BE2C (cell line): Measurements from ENCODE around the gene MAN2B2.

ENCODE experiments used
- DNase-seq: peaks from one replicate; pipeline ENCODE4 v3.0.0-alpha.2; 2020
- H3K27me3 ChIP-seq: fragments of 250-450 bp; sonication (Bioruptor Pico); 2 replicates; pipeline ENCODE4 v1.5.1; 2020; ENCODE audit warnings: mild to moderate bottlenecking
- H3K36me3 ChIP-seq: fragments of 250-450 bp; sonication (Bioruptor Pico); 2 replicates; pipeline ENCODE4 v1.5.1; 2020; ENCODE audit warnings: mild to moderate bottlenecking
- H3K4me1 ChIP-seq: fragments of 250-450 bp; sonication (Bioruptor Pico); 2 replicates; pipeline ENCODE4 v1.5.1; 2020
- H3K4me3 ChIP-seq: 2 replicates; pipeline ENCODE4 v1.5.1; 2011; ENCODE audit warnings: low read depth, low read length
- H3K9me3 ChIP-seq: fragments of 250-450 bp; sonication (Bioruptor Pico); 2 replicates; pipeline ENCODE4 v1.5.1; 2020
- TF ChIP-seq, protein P1 (sequence below): IDR thresholded peaks from 2 replicates; pipeline ENCODE4 v1.5.1; 2012; ENCODE audit warnings: mild to moderate bottlenecking, low read depth, low read length

Gene MAN2B2

DNA sequence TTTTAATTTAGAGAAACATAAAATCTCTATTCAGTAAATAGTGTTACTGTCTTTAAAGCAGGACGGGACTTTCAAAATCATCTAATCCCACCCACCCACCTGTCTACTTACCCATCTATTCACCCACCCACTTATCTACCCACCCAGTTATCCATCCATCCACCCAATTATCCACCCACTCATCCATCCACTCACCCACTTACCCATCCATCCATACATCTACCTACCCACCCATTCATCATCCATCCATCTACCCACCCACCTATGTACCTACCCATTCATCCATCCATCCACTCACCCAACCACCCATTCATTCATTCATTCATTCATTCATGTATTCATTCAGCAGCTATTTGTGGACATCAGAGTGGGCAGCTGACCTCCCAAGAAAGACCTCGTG, 30.6 kb downstream of the MAN2B2 start:
- Histone ChIP-seq H3K4me1 (no peaks in the 10 kb centered on the region), H3K36me3 (no peaks in the 10 kb centered on the region; the same call in 1 of the 2 replicates), H3K9me3 (no peaks in the 10 kb centered on the region), H3K4me3 (no peak overlapping the region), H3K27me3 (no peaks in the 10 kb centered on the region)
- DNase-seq, result no peak
- TF ChIP-seq, protein P1, sequence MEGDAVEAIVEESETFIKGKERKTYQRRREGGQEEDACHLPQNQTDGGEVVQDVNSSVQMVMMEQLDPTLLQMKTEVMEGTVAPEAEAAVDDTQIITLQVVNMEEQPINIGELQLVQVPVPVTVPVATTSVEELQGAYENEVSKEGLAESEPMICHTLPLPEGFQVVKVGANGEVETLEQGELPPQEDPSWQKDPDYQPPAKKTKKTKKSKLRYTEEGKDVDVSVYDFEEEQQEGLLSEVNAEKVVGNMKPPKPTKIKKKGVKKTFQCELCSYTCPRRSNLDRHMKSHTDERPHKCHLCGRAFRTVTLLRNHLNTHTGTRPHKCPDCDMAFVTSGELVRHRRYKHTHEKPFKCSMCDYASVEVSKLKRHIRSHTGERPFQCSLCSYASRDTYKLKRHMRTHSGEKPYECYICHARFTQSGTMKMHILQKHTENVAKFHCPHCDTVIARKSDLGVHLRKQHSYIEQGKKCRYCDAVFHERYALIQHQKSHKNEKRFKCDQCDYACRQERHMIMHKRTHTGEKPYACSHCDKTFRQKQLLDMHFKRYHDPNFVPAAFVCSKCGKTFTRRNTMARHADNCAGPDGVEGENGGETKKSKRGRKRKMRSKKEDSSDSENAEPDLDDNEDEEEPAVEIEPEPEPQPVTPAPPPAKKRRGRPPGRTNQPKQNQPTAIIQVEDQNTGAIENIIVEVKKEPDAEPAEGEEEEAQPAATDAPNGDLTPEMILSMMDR, result no peak

DNA sequence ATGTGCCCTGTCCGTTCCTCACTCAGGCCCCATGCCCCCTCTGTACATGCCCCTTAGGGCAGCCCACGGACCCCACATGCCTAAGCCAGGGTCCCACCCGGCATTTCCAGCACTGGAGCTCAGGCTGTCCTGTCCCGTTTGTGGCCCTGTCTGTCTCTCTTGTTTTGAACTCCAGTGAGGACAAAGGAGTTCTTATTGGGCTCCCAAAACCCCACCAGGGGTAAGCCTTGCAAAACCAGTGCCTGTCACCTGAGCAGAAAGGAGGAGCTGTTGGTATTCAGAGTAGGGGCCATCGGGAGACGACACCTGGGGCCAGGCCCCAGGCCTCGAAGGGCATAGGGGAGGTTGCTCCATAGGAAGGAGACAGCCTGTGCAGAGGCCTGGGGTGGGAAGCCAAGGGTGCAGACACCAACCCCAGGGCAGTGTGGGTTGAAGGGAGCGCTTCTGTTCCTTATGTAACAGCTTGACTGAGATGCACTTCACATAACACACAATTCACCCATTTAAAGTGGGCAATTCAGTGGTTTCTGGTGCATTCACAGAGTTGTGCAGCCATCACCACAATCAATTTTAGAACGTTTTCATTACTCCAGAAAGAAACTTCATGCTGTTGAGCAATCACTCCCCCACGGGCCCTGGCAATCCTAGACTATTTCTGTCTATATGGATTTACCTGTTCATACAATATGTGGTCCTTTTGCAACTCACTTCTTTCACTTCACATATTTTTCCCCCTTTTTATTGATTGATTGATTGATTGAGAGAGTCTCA, 31.7 kb downstream of the MAN2B2 start:
- Histone ChIP-seq H3K4me3 (no peak overlapping the region), H3K36me3 (no peaks in the 10 kb centered on the region; the same call in 1 of the 2 replicates), H3K27me3 (no peaks in the 10 kb centered on the region), H3K4me1 (no peaks in the 10 kb centered on the region), H3K9me3 (no peaks in the 10 kb centered on the region)
- TF ChIP-seq, protein P1, result no peak
- DNase-seq, result no peak

DNA sequence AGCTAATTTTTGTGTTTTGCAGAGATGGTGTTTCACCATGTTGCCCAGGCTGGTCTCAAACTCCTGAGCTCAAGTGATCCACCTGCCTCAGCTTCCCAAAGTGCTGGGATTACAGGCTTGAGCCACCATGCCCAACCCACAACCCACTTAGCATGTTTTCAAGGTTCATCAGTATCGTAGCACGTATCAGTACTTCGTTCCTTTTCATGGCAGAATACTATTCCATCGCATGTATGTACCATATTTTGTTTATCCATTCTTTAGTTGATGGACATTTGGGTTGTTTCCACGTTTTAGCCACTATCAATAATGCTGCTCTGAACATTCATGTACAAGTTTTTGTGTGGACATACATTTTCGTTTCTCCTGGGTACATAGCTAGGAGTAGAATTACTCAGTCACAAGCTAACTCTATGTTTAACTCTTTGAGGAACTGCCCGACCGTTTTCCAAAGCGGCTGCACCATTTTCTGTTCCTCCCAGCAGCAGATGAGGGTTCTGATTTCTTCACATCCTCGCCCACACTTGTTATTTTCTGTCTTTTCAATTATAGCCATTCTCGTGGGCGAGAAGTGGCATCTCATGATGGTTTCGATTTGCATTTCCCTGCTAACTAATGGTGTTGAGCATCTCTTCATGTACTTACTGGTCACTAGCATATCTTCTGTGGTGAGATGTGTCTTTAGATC, 32.5 kb downstream of the MAN2B2 start:
- no peaks in the 10 kb centered on the region for H3K4me1 ChIP-seq
- H3K9me3 ChIP-seq, result no peaks in the 10 kb centered on the region
- H3K36me3 ChIP-seq, result no peaks in the 10 kb centered on the region; the same call in 1 of the 2 replicates
- no peak for DNase-seq
- no peak overlapping the region for H3K4me3 ChIP-seq
- no peaks in the 10 kb centered on the region for H3K27me3 ChIP-seq
- TF ChIP-seq, protein P1, result no peak

DNA sequence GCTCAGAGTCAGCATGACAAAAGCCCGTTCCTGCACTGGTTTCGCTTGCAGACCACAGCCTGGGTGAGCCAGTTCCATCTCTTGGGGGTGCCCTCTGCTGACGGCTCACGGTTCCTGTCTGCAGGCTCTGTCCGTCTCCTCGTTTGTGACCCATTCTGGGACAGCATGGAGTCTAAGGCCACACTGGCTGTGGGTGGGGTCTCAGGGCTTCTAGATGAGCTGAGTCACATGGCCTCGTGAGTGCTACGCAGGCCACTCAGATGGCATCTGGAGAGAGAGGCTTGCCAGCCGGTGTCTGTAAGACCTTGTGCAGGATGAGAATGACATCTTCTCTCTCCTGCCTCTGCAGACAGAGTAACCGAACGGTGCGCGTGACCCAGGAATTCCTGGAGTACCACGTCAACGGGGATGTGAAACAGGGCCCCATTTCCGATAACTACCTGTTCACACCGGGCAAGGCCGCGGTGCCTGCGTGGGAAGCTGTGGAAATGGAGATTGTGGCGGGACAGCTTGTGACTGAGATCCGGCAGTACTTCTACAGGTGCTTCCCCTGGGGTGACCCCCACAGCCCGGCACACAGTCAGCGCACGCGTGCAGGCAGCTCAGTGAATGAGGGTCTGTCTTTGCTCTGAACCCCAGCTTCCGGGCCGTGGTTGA, 33.9 kb downstream of the MAN2B2 start:
- no peak overlapping the region for H3K4me3 ChIP-seq
- TF ChIP-seq, protein P1, result peak; percentile 46
- no peaks in the 10 kb centered on the region for H3K4me1 ChIP-seq
- H3K36me3 ChIP-seq, result no peaks in the 10 kb centered on the region; the same call in 1 of the 2 replicates
- H3K27me3 ChIP-seq, result no peaks in the 10 kb centered on the region
- peak; percentile 68 for DNase-seq
- H3K9me3 ChIP-seq, result no peaks in the 10 kb centered on the region; the same call in 1 of the 2 replicates

DNA sequence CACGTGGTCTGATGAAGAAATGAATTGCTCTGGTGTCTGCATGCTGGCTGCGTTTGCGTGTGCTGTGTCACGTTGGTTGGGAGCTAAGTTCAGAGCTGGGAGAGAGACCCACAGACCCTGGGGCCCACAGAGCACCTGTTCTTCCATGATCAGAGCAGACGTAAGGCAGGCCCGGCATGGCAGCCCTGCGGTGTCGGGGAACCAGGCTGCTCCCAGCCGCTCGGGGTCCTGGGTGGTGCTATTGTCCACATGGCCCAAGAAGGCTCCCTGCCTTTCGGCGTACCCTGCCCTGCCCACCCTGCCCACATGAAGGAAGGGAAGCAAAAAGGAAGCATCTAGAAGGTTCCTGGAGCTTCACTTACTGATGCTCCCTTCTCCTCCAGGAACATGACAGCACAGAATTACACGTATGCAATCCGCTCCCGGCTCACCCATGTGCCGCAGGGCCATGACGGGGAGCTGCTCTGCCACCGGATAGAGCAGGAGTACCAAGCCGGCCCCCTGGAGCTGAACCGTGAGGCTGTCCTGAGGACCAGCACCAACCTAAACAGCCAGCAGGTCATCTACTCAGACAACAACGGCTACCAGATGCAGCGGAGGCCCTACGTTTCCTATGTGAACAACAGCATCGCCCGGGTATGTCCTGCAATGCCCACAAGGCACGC, 34.6 kb downstream of the MAN2B2 start:
- Histone ChIP-seq H3K36me3 (no peaks in the 10 kb centered on the region; the same call in 1 of the 2 replicates), H3K9me3 (no peaks in the 10 kb centered on the region; the same call in 1 of the 2 replicates), H3K4me3 (no peak overlapping the region), H3K4me1 (no peaks in the 10 kb centered on the region), H3K27me3 (no peaks in the 10 kb centered on the region)
- TF ChIP-seq, protein P1, result no peak
- DNase-seq, result no peak
